ENCODE measurements around the gene ABCD2.
A peak's percentile ranks its signal among the peaks of the same experiment; 100 is the strongest.

The ABCD2 gene

GRCh38 chr12:39587225-39587624 lies 32.4 kb downstream of the ABCD2 start:
- no peak for DNase-seq (ENCODE audit: extremely low read depth, low read depth)
- TF ChIP-seq CTCF (IDR thresholded peaks at IDR 0.05; ENCODE audit: low read depth, low read length, missing control alignments), result peak; percentile 22
- H3K4me3 ChIP-seq (replicated peaks; ENCODE audit: low read depth, low read length), result no peak overlapping the region

DNA sequence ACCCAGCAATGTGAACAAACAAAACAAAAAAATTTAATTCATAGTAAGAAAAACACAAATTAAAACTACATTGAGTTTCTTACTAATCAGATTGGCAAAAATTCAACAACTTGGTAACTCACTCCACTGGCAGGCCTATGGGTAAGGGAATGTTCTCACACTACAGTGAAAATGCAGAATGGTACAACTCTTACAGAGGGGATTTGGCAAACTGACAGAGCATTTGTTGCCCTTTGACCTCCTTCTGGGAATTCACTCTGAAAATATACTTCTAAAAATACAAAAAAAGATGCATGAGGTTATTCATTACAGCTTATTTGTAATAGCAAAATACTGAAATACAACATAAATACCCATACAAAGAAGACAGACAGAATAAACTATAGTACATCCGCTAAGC lies 32.8 kb downstream of the ABCD2 start:
- no peak overlapping the region for H3K4me3 ChIP-seq (replicated peaks; ENCODE audit: low read depth, low read length)
- TF ChIP-seq CTCF (IDR thresholded peaks at IDR 0.05; ENCODE audit: low read depth, low read length, missing control alignments), result no peak
- no peak for DNase-seq (ENCODE audit: extremely low read depth, low read depth)

GRCh38 chr12:39581592-39581991 lies 38.0 kb downstream of the ABCD2 start:
- DNase-seq (ENCODE audit: extremely low read depth, low read depth), result no peak
- no peak for TF ChIP-seq CTCF (IDR thresholded peaks at IDR 0.05; ENCODE audit: low read depth, low read length, missing control alignments)
- H3K4me3 ChIP-seq (replicated peaks; ENCODE audit: low read depth, low read length), result no peak overlapping the region

DNA sequence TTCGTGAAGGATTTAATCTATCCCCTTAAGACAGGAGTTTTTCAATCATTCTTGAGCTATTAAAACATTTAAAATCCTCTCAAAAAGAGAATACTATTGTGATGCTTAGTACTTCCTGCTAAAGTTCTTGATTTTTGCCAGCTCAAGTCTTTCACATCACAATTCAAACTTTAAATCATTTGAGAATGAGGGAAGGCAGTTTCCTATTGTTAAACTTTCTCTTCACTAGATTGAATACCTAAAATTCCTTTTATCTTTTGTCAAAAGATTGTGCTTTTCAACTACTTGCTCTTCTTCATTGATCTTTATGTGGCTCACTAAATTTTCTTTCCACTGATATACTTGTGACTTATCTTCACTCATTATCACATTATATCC lies 44.1 kb downstream of the ABCD2 start:
- no peak for DNase-seq (ENCODE audit: extremely low read depth, low read depth)
- no peak overlapping the region for H3K4me3 ChIP-seq (replicated peaks; ENCODE audit: low read depth, low read length)
- no peak for TF ChIP-seq CTCF (IDR thresholded peaks at IDR 0.05; ENCODE audit: low read depth, low read length, missing control alignments)

DNA sequence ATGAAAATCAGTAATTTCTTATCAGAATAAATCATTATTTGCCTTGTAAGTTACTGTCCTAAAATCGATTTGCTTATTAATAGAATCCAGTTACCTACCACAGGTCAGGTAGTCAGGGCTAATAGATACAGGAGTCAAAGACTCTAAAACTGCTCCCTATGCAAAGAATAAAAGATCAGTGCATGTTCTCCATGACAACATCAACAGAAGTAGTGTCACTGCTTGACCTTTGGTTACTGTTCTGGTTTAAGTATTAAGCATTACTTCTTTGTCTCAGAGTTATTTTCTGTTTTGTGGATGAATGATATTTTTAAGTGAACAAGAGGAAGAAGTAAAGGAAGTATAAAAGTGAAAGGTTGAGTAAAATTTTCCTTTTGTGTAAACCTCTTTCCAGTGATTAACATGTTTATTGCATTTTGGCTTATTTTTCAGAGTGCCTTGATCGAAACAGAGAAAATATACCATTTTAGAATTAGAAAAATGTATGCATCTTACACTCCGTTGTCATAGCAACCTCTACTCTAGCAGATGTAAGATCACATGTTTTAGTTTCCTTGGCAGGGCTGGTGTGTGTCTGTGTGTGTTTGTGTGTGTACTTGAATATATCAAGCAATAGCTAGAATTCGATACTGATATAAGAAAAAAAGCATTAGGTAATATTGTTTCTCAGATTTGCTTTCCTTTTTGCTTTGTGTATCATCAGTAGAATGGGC lies 44.7 kb downstream of the ABCD2 start:
- H3K4me3 ChIP-seq (replicated peaks; ENCODE audit: low read depth, low read length), result no peak overlapping the region

GRCh38 chr12:39574378-39574777 lies 45.2 kb downstream of the ABCD2 start:
- TF ChIP-seq CTCF (IDR thresholded peaks at IDR 0.05; ENCODE audit: low read depth, low read length, missing control alignments), result no peak
- H3K4me3 ChIP-seq (replicated peaks; ENCODE audit: low read depth, low read length), result no peak overlapping the region
- no peak for DNase-seq (ENCODE audit: extremely low read depth, low read depth)

More for the DNA sequence above, 44.7 kb downstream of the ABCD2 start:
- no peak for DNase-seq (ENCODE audit: extremely low read depth, low read depth)
- no peak for TF ChIP-seq CTCF (IDR thresholded peaks at IDR 0.05; ENCODE audit: low read depth, low read length, missing control alignments)

- TF ChIP-seq CTCF (IDR thresholded peaks at IDR 0.05; ENCODE audit: low read depth, low read length, missing control alignments), result no peak
- H3K4me3 ChIP-seq (replicated peaks; ENCODE audit: low read depth, low read length), result no peak overlapping the region
- DNase-seq (ENCODE audit: extremely low read depth, low read depth), result no peak
Observed at GRCh38 chr12:39573971-39574370, 45.6 kb downstream of the ABCD2 start.

All from HFF-Myc (cell line).